VCaP (cell line): Measurements from ENCODE around the gene ADM5.

Experiments
- H3K27ac ChIP-seq: fragments of 450-650 bp; 2 replicates; pipeline ENCODE4 v1.5.1; 2017
- TF ChIP-seq, protein P1 (sequence below): fragments of 450-650 bp; conservative IDR thresholded peaks from 2 replicates; pipeline ENCODE4 v1.5.1; 2017; ENCODE audit warnings: mild to moderate bottlenecking, moderate library complexity

The ADM5 gene, protein sequence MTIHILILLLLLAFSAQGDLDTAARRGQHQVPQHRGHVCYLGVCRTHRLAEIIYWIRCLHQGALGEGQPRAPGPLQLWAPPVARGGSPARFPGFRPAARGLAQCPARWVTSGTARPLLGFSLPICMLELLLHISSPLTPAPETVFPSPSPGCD

DNA sequence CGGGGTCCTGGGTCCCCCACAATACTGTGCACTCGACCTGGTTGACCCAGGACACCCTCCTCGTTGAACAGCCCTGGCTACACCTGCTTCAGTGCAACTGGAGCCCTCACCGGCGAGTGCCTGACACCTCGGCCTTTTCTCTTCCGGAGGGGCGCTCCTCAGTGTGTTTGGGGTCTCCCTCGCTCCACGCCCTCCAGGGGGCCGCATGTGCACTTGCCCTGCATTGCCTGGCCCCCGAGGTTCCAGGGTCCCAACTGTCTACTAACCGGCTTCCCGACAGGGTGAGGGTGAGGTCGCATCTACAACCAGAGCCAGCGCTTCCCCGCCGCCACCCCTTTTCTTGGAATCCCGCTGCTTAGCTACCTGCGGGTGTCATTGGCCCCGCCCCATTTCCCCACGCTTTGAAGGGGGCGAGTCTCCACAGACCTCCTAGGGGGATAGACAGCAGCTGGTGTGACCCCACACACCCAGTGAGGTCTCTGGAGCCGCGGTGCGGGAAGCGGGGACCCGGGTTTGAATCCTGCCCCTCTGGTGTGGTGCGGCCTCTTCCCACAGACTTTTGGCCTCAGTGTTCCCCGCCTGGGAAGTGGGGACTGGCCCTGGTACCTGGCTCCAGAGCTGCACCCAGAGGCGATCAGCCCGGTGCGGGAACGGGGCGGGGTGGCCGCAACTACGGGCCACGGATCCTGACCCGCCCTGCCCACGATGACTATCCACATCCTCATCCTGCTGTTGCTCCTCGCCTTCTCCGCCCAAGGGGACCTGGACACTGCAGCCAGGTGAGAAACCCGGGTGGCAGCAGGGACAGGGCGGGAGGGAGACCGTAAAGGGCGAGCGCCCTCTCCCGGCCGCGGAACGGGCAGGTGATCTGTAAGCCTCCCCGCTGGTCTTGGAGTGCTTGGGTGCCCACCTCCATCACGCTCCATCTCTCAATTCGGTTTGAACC lies at the start of gene ADM5:
Gene ADM5, plus strand, starts transcription at position 462 of the 946 bp plus-strand sequence. Its CDS starts 244 bp downstream, at position 706.
- TF ChIP-seq, protein P1, sequence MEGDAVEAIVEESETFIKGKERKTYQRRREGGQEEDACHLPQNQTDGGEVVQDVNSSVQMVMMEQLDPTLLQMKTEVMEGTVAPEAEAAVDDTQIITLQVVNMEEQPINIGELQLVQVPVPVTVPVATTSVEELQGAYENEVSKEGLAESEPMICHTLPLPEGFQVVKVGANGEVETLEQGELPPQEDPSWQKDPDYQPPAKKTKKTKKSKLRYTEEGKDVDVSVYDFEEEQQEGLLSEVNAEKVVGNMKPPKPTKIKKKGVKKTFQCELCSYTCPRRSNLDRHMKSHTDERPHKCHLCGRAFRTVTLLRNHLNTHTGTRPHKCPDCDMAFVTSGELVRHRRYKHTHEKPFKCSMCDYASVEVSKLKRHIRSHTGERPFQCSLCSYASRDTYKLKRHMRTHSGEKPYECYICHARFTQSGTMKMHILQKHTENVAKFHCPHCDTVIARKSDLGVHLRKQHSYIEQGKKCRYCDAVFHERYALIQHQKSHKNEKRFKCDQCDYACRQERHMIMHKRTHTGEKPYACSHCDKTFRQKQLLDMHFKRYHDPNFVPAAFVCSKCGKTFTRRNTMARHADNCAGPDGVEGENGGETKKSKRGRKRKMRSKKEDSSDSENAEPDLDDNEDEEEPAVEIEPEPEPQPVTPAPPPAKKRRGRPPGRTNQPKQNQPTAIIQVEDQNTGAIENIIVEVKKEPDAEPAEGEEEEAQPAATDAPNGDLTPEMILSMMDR, result no peak
- H3K27ac ChIP-seq, result no peak within 1 kb of the TSS

- H3K27ac ChIP-seq, result peak within 1 kb of the TSS; percentile 95
- TF ChIP-seq, protein P1, result no peak
Measured at GRCh38 chr19:49640113-49640898, 49.1 kb upstream of the ADM5 start, which contains the start of gene RRAS. RRAS (minus strand) TSS chr19:49640143; CDS start chr19:49640098, 45 bp downstream.

DNA sequence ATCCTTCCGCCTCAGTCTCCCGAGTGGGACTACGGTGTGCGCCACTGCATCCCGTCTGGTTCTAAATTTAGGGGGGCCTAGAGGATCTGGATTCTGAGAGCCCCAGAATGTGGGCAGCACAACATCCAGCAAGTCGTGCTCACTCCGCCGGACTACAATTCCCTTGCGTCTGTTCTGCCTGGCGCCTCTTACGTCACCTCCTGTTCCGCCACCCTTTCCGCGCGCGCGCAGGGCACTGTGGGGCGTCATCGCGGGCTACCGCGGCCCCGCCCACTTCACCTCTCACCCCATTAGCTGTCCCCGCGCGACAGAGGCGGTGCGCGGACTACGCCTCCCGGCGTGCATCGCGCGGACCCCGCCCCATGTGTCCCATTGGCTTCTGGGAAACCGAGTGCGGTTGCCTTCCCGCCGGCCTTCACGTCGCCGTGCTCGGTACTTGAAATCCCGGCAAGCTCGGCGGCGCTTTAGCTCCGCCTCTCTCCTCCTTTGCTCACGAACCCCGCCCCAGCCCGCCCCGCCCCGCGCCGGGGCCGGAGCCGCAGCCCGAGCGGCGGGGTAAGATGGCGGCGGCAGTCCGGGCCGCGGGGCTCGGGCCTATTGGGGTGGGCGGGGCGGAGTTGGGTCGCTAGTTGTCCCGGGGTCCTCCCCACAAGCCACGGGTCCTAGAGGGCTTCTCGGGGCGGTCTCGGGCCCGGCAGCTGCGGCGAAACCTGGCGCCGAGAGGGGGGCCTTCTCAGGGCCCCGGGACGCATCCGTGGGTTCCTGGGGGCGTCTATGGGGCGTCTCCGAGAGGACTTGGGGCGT lies 47.5 kb upstream of the ADM5 start, which contains the start of gene SCAF1:
Gene SCAF1, plus strand, starts transcription at position 522 of the 804 bp plus-strand sequence. CDS start 2,818 bp downstream, outside the sequence.
- TF ChIP-seq, protein P1, result no peak
- peak within 1 kb of the TSS; percentile 95 for H3K27ac ChIP-seq

DNA sequence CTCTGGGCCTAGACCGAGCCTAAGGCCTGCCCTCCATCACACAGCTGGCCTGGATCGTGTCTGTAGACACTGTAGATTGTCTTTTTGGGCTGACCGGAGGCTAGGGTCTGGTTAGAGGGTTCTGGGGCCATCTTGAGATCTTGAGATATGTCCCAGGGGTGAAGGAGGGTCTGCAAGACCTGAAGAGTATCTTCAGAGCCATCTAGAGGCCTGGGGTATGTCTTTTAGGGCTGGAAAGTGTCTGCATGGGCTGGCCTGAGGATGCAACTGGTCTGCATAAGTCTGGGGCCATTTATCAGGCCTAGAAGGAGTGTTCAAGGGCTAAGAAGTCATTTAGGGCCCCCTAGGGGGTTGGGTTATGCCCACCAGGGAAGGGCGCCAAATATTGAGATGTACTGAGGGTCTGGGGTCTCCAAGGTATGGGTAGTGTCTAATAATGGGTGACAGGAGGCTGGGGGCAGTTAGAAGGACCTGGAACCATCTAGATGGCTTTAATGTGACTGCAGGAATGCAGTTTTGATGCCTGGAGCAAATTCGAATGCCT lies 46.8 kb upstream of the ADM5 start:
- peak overlapping the region; percentile 95 for H3K27ac ChIP-seq
- TF ChIP-seq, protein P1, result no peak

DNA sequence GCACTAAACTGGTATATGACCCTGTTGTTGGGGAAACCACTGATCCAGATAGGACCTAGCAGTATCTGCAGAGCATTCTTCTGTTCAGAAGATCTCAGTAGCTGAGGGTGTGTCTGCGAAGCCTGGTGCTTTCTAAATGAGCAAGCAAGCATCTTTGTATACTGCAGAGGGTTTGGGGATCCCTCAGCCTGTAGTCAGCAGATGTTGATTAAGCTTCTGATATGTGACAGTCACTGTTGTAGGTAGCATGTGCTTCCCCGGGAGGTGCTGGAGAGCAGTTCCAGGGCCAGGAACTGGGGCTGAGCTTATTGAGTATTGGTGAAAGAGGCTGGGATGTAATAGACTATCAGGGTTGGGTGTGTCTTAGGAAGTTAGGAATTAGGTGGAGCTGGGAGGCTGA lies 45.9 kb upstream of the ADM5 start:
- peak overlapping the region; percentile 95; the same call in 1 of the 2 replicates for H3K27ac ChIP-seq
- TF ChIP-seq, protein P1, result no peak

DNA sequence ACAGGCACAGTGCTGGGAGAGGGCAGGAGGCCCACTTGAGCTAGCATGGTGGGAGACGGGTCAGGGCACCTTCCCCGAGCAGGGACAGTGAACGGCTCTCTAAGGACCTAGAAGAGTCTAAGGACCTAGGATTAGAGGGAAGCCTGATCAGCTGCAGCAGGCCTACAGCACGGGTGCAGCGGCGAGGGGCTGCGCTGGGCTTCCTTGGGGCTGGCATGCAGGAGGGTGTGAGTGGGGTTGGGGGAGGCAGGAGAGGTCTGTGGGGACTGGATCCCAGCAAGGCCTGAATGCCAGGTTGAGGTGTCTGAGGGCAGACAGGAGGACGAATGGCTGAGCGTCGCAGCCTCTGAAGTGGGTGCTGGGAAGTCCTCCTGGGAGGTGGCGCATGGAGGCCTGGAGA lies 43.8 kb upstream of the ADM5 start:
- TF ChIP-seq, protein P1, result no peak

More for the DNA sequence above, 43.8 kb upstream of the ADM5 start:
- H3K27ac ChIP-seq, result peak overlapping the region; percentile 5; the same call in 1 of the 2 replicates
